ENCODE measurements around the gene RPRML.

GRCh38 chr17:46963571-46963970, 15.5 kb downstream of the RPRML start:
- TF ChIP-seq EZH2 (IDR thresholded peaks at IDR 0.05; ENCODE audit: low read length, missing control alignments) (no peak), CTCF (conservative IDR thresholded peaks at IDR 0.05 in 1 of 2, IDR thresholded peaks at IDR 0.05 in 1 of 2; ENCODE audit: low read depth in 1 of 2, low read length in 2 of 2) (no peak)
